CD4-positive, alpha-beta T cell (primary cell): ENCODE measurements around the gene TUBB3. TPM values are rescaled to one million over a fixed set of nuclear protein-coding genes. Genes with fewer than 3 reads are reported as not detected.

Source experiments
- ATAC-seq: fragments of 200-7000 bp; cut with Tn5 transposase; one replicate; pipeline ENCODE4 v1.10.0; 2022; ENCODE audit warnings: mild to moderate bottlenecking; ENCODE audit not compliant: poor library complexity
- CTCF ChIA-PET: fragments of 350-600 bp; sonication (Branson Sonifier 250); formaldehyde crosslinking; loops from one replicate; lab custom pipeline; 2021; ENCODE audit warnings: antibody characterized with exemption, inconsistent platforms; lab: Charles Lee
- POLR2A ChIA-PET: fragments of 350-600 bp; sonication (Branson Sonifier 250); formaldehyde crosslinking; loops from one replicate; lab custom pipeline; 2021; ENCODE audit warnings: antibody characterized with exemption, inconsistent platforms; lab: Charles Lee
- DNase-seq, 14 experiments: peaks; one replicate each; pipeline ENCODE4 v3.0.0-alpha.2; 2013 to 2020; ENCODE audit warnings: mixed read lengths in 2 of 14
- H3K27ac ChIP-seq, 2 donors: one replicate each; pipeline versions ENCODE4 v1.5.1 to v1.7.0; 2013; ENCODE audit warnings: low read length in 2 of 2, low read depth in 1 of 2, mild to moderate bottlenecking in 1 of 2
- H3K27me3 ChIP-seq, 2 experiments: 1 replicate in 1 of 2; 2 replicates in 1 of 2; pipeline versions ENCODE4 v1.6.1 to v1.7.0; 2013; ENCODE audit warnings: low read length in 2 of 2, control low read depth in 1 of 2, mild to moderate bottlenecking in 1 of 2, moderate library complexity in 1 of 2; ENCODE audit not compliant: insufficient read depth in 2 of 2, control insufficient read depth in 1 of 2
- H3K36me3 ChIP-seq: one replicate; pipeline ENCODE4 v1.6.1; 2013; ENCODE audit warnings: low read length, control low read depth; ENCODE audit not compliant: insufficient read depth
- H3K4me1 ChIP-seq: one replicate; pipeline ENCODE4 v1.6.1; 2013; ENCODE audit warnings: low read length, control low read depth; ENCODE audit not compliant: insufficient read depth
- H3K4me3 ChIP-seq: one replicate; pipeline ENCODE4 v1.5.1; 2013; ENCODE audit warnings: mild to moderate bottlenecking, low read length, moderate library complexity
- H3K9me3 ChIP-seq, 2 experiments: 1 replicate in 1 of 2; 2 replicates in 1 of 2; pipeline versions ENCODE4 v1.6.1 to v1.7.0; 2013; ENCODE audit warnings: low read length in 2 of 2, mild to moderate bottlenecking in 2 of 2, control low read depth in 1 of 2, moderate library complexity in 1 of 2; ENCODE audit not compliant: control insufficient read depth in 1 of 2, insufficient read depth in 1 of 2
- H3K27ac Mint-ChIP-seq: one replicate; pipeline ENCODE4 v1.8.0; 2020; ENCODE audit warnings: mixed read lengths
- H3K27me3 Mint-ChIP-seq: one replicate; pipeline ENCODE4 v1.8.0; 2021; ENCODE audit warnings: mixed read lengths
- H3K36me3 Mint-ChIP-seq: one replicate; pipeline ENCODE4 v1.8.0; 2021; ENCODE audit warnings: low read depth, mixed read lengths
- H3K4me1 Mint-ChIP-seq: one replicate; pipeline ENCODE4 v1.8.0; 2021; ENCODE audit warnings: low read depth, mixed read lengths
- H3K4me3 Mint-ChIP-seq: one replicate; pipeline ENCODE4 v1.8.0; 2020; ENCODE audit warnings: mild to moderate bottlenecking, mixed read lengths
- H3K9me3 Mint-ChIP-seq: one replicate; pipeline ENCODE4 v1.8.0; 2020; ENCODE audit warnings: mixed read lengths
- intact Hi-C, 2 experiments: fragments of 100-400 bp; cut with DNase I in 1 of 2; cut with micrococcal nuclease in 1 of 2; formaldehyde crosslinking; loops; one replicate each; pipeline versions ENCODE4 v1.15.1 to v1.9.0; 2023 to 2025; cut with DNase I, micrococcal nuclease
- total RNA-seq, 174 experiments: library from RNA in 2 of 174; stranded (reverse) in 2 of 174; gene quantifications; one replicate each; pipeline ENCODE4 v1.2.3 and lab custom pipeline; 2021 to 2026
- TF ChIP-seq, protein P1 (sequence below): fragments of 200-600 bp; IDR thresholded peaks from one replicate; pipeline ENCODE4 v1.8.0; 2022; ENCODE audit warnings: antibody characterized with exemption, mild to moderate bottlenecking

The TUBB3 gene
- total RNA-seq, 2 experiments from 2014 or later: 0.78 to 0.88 TPM

DNA sequence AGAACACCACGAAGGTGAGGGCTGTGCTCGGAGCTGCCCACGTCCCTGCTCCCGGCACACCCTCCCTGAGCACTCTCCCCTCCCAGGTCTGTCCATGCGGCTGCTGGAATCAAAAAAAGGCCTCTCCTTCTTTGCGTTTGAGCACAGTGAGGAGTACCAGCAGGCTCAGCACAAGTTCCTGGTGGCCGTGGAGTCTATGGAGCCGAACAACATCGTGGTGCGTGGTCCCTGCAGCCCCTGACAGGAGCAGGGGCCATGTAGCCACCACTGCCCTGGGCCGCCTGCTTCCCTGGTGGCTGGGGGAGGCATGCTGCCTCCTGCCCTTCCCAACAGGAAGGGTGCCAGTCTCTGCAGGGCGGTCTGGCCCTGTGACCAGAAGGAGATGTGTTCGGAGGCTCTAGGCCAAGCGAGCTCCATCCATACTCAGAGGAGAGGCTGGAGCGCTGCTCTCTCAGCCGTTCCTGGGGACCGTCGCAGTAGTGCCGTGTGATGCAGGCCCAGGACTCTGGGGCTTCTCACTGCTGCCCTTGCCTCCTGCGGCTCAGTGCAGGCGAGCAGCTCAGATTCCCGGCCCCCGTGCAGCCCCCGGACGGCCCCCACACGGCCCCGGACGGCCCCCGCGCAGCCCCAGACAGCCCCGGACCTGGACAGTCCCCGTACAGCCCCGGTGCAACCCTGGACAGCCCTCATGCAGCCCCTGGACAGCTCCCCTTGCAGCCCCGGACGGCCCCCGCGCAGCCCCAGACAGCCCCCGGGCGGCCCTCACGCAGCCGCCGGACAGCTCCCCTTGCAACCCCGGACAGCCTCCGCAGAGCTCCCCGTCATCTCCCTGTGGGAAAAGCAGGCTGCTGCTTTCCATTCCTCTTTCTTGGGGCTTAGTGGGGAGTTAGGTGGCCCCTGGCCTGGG lies 29.2 kb upstream of the TUBB3 start:
- Histone ChIP-seq H3K36me3 (peaks cover 86% of the 10 kb centered on the region), H3K27me3 (no peaks in the 10 kb centered on the region), H3K4me3 (no peak overlapping the region), H3K27ac (no peak overlapping the region), H3K4me1 (peaks cover 8% of the 10 kb centered on the region), H3K9me3 (no peaks in the 10 kb centered on the region)
- Mint-ChIP-seq H3K4me3 (no peak overlapping the region), H3K4me1 (no peaks in the 10 kb centered on the region), H3K9me3 (no peaks in the 10 kb centered on the region), H3K36me3 (peaks cover 82% of the 10 kb centered on the region), H3K27ac (no peak overlapping the region), H3K27me3 (no peaks in the 10 kb centered on the region)
- ATAC-seq (no peak), DNase-seq (no peak)
- CTCF ChIA-PET: no interaction called here
- intact Hi-C loops: no loop called here
- TF ChIP-seq, protein P1, sequence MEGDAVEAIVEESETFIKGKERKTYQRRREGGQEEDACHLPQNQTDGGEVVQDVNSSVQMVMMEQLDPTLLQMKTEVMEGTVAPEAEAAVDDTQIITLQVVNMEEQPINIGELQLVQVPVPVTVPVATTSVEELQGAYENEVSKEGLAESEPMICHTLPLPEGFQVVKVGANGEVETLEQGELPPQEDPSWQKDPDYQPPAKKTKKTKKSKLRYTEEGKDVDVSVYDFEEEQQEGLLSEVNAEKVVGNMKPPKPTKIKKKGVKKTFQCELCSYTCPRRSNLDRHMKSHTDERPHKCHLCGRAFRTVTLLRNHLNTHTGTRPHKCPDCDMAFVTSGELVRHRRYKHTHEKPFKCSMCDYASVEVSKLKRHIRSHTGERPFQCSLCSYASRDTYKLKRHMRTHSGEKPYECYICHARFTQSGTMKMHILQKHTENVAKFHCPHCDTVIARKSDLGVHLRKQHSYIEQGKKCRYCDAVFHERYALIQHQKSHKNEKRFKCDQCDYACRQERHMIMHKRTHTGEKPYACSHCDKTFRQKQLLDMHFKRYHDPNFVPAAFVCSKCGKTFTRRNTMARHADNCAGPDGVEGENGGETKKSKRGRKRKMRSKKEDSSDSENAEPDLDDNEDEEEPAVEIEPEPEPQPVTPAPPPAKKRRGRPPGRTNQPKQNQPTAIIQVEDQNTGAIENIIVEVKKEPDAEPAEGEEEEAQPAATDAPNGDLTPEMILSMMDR: no peak
- POLR2A ChIA-PET: no interaction called here

GRCh38 chr16:89895482-89896250 lies 27.5 kb upstream of the TUBB3 start:
- intact Hi-C loops: no loop called here
- POLR2A ChIA-PET: no interaction called here
- Histone ChIP-seq H3K27me3 (no peaks in the 10 kb centered on the region), H3K9me3 (no peaks in the 10 kb centered on the region), H3K27ac (no peak overlapping the region), H3K4me1 (peaks cover 3% of the 10 kb centered on the region), H3K36me3 (peaks cover 87% of the 10 kb centered on the region), H3K4me3 (no peak overlapping the region)
- Mint-ChIP-seq H3K36me3 (peaks cover 89% of the 10 kb centered on the region), H3K27me3 (no peaks in the 10 kb centered on the region), H3K27ac (no peak overlapping the region), H3K4me1 (no peaks in the 10 kb centered on the region), H3K9me3 (no peaks in the 10 kb centered on the region), H3K4me3 (no peak overlapping the region)
- DNase-seq: no peak
- CTCF ChIA-PET: no interaction called here
- TF ChIP-seq, protein P1: no peak
- ATAC-seq: no peak

GRCh38 chr16:89897204-89897603 lies 25.9 kb upstream of the TUBB3 start:
- intact Hi-C loops: no loop called here
- TF ChIP-seq, protein P1: no peak
- no peaks in the 10 kb centered on the region for H3K9me3 ChIP-seq
- peaks cover 79% of the 10 kb centered on the region for H3K36me3 Mint-ChIP-seq
- H3K36me3 ChIP-seq: peaks cover 78% of the 10 kb centered on the region
- H3K4me1 ChIP-seq: no peaks in the 10 kb centered on the region
- ATAC-seq (no peak), DNase-seq (no peak)
- no peak overlapping the region for H3K27ac ChIP-seq
- ChIA-PET POLR2A (no interaction called here), CTCF (no interaction called here)
- H3K9me3 Mint-ChIP-seq: no peaks in the 10 kb centered on the region
- H3K27me3 ChIP-seq: no peaks in the 10 kb centered on the region
- H3K27me3 Mint-ChIP-seq: no peaks in the 10 kb centered on the region
- H3K4me1 Mint-ChIP-seq: no peaks in the 10 kb centered on the region
- H3K4me3 Mint-ChIP-seq: no peak overlapping the region
- no peak overlapping the region for H3K27ac Mint-ChIP-seq
- no peak overlapping the region for H3K4me3 ChIP-seq
